IPS-18c (cell line): ENCODE data around the gene AP3D1.

Experiments
- H3K4me3 ChIP-seq: 2 replicates; pipeline ENCODE4 v1.7.0; 2013; ENCODE audit warnings: low read depth, mild to moderate bottlenecking, low read length, moderate library complexity; ENCODE audit not compliant: insufficient read depth
- H3K9me3 ChIP-seq: one replicate; pipeline ENCODE4 v1.6.1; 2013; ENCODE audit warnings: mild to moderate bottlenecking, low read length, moderate library complexity; ENCODE audit not compliant: control insufficient read depth, insufficient read depth

AP3D1 gene

GRCh38 chr19:2053601-2054389 is 97.6 kb downstream of the AP3D1 start:
- Histone ChIP-seq H3K9me3 (no peaks in the 10 kb centered on the region), H3K4me3 (no peak overlapping the region)

DNA sequence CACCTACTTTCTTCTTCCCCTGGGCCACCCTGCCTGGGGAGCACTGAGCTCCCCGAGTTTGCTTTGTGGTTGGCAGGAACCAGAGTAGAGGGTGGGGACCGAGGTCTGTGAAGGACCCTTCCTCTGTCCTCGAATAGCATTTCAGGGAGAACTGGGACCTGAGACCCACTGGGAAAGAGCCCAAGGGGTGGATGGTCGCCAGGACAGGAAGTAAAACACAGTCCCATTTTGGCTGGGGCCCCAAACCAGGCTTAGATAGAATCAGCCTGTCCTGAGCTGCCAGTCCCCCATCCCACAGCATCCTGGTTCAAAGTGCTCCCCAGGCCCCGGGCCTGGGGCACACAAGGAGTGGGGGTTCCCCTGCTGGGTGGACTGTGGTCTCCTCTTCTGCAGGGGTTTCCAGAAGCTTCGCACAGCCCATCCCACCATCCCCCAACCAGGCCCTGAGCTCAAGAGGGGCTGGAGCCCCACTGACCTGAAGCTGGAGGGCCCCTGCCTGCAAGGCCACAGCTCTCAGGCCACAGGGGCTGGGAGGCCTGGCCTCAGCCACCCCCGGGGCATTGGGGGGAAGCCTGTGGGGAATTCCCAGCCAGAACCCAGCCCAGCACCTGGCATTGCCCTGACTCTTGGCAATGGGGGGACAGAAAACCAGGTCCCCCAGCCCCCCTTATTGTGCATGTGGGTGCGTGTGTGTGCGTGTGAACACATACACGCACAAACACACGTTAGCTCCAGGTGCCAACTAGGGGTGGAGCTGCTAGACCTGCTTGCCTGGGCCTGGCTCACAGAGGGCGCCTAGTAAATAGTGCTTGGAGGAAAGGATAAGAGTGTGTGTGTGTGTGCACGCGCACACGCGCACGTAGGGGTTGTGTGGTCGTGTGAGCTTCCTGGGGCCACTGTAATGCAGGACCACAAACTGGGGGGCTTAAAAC is 99.3 kb downstream of the AP3D1 start:
- no peak overlapping the region for H3K4me3 ChIP-seq
- H3K9me3 ChIP-seq, result no peaks in the 10 kb centered on the region

DNA sequence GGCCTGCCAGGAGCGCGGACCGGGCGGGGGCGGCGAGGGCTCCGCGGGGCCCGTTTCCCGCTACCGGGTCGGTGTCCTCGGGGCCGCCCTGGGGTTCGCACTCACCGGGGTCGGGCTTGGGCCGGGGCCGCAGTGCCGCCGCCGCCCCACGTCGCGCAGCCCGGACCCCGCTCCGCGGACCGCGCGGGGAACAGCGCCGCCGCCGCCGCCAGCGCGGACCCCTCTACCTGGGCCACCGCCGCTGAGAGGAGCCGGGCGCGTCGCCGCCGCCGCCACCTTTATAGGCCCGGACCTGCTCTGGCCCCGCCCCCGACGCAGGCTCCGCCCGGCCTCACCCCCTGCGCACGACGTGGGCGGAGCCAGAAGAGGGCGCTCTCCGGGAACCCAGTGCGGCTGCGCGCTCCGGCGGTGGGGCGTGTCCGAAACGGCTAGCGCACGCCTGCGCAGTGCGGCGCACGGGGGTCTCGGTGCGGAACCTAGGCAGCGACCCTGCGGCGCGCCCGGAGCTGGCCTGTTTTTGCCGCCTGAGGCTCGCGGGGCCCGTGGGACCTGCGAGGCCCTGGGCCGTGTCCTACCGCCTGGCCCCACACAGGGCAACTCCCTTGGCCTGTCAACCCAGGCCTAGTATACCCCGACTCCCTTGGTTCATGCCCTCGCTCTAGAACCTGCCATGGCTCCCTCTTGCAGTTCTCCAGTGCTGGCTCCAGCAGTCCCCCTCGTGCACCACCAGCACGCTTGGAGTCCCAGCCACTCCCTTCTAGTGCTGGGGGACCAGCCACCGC is 100.2 kb downstream of the AP3D1 start, which contains the start of gene MKNK2:
Gene MKNK2, minus strand, starts transcription at position 254 of the 782 bp plus-strand sequence. CDS start 393 bp downstream, outside the sequence.
- no peaks in the 10 kb centered on the region for H3K9me3 ChIP-seq
- peak within 1 kb of the TSS; percentile 79 for H3K4me3 ChIP-seq
